ENCODE results near the gene SNX1.
"Not testable (repeated sequence)": the region's sequence is repeated elsewhere in the genome, so short reads cannot be mapped to it uniquely, and the experiment has no call there.

SNX1 gene

DNA sequence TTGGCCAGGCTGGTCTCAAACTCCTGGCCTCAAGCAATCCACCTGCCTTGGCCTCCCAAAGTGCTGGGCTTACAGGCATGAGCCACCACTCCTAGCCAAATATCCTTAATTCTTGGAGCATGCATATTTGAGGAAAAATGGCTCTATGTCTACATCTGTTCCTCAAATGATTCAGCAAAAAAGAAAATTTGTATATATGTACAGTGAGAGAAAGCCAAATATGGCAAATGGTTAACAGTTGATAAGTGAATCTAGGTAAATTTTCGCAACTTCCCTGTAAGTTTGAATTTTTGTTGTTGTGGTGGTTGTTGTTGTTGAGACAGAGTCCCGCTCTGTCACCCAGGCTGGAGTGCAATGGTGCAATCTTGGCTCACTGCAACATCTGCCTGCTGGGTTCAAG, 36.7 kb upstream of the SNX1 start:
- not testable (repeated sequence) for H3K9ac ChIP-seq (ENCODE audit: low read length); H3K36me3 ChIP-seq (ENCODE audit: control insufficient read depth, insufficient read depth, low read length); H3K27me3 ChIP-seq (ENCODE audit: control insufficient read depth, insufficient read depth, low read length); H3K9me3 ChIP-seq (ENCODE audit: control insufficient read depth, insufficient read depth, low read depth, low read length); H3K27ac ChIP-seq (ENCODE audit: low read depth, low read length); H3K4me1 ChIP-seq (ENCODE audit: control insufficient read depth, insufficient read depth, low read length); H3K4me3 ChIP-seq (ENCODE audit: low read depth, low read length)

DNA sequence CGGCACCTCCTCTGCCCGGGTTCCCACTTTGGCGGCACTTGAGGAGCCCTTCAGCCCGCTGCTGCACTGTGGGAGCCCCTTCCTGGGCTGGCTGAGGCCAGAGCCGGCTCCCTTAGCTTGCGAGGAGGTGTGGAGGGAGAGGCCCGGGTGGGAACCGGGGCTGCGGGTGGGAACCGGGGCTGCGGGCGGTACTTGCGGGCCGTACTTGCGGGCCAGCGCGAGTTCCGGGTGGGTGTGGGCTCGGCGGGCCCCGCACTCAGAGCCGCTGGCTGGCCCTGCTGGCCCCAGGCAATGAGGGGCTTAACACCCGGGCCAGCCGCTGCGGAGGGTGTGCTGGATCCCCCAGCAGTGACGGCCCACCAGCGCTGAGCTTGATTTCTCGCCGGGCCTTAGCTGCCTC, 35.1 kb upstream of the SNX1 start:
- Histone ChIP-seq H3K4me1 (ENCODE audit: control insufficient read depth, insufficient read depth, low read length) (no peaks in the 10 kb centered on the region), H3K27me3 (ENCODE audit: control insufficient read depth, insufficient read depth, low read length) (no peaks in the 10 kb centered on the region), H3K9me3 (ENCODE audit: control insufficient read depth, insufficient read depth, low read depth, low read length) (no peaks in the 10 kb centered on the region), H3K36me3 (ENCODE audit: control insufficient read depth, insufficient read depth, low read length) (no peaks in the 10 kb centered on the region), H3K4me3 (ENCODE audit: low read depth, low read length) (no peak overlapping the region), H3K27ac (ENCODE audit: low read depth, low read length) (no peak overlapping the region), H3K9ac (ENCODE audit: low read length) (no peak overlapping the region)

DNA sequence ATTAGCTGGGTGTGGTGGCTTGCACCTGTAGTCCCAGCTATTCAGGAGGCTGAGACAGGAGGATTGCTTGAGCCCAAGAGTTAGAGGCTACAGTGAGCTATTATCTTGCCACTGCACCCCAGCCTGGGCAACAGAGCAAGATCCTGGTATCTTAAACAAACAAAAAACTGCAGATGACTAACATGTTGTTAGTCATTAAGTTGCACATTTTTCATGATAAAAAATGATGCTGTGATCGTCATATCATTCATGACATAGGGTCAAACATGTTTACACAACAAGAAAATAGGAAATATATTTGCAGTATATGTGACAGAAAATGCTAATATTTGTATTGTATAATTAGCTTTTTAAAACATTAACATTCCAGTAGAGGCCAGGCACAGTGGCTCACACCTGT, 29.3 kb upstream of the SNX1 start:
- Histone ChIP-seq H3K27me3 (ENCODE audit: control insufficient read depth, insufficient read depth, low read length) (no peaks in the 10 kb centered on the region), H3K9me3 (ENCODE audit: control insufficient read depth, insufficient read depth, low read depth, low read length) (no peaks in the 10 kb centered on the region), H3K27ac (ENCODE audit: low read depth, low read length) (no peak overlapping the region), H3K9ac (ENCODE audit: low read length) (no peak overlapping the region), H3K4me1 (ENCODE audit: control insufficient read depth, insufficient read depth, low read length) (no peaks in the 10 kb centered on the region), H3K36me3 (ENCODE audit: control insufficient read depth, insufficient read depth, low read length) (peaks cover 3% of the 10 kb centered on the region), H3K4me3 (ENCODE audit: low read depth, low read length) (no peak overlapping the region)

DNA sequence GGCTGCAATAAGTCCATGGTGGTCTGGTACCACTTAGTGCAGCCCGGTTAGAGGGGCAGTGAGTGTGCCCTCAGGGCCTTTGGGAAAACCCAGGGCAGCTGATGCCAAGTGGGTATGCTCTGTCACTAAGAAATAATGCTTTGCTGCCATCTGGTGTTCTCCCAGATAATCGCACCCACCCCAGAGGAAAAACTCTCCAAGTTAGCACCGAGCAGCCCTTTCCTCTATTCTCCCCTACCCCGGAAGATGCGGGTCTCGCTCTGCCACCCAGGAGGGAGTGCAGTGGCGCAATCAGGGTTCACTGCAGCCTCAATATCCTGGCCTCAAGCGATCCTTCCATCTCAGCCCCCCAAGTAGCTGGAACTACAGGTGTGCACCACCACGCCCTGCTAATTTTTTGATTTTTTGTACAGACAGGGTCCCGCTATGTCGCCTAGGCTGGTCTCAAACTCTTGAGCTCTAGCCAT, 28.2 kb upstream of the SNX1 start:
- Histone ChIP-seq H3K27ac (ENCODE audit: low read depth, low read length) (no peak overlapping the region), H3K36me3 (ENCODE audit: control insufficient read depth, insufficient read depth, low read length) (peaks cover 12% of the 10 kb centered on the region), H3K9me3 (ENCODE audit: control insufficient read depth, insufficient read depth, low read depth, low read length) (no peaks in the 10 kb centered on the region), H3K9ac (ENCODE audit: low read length) (peak overlapping the region; percentile 38), H3K4me3 (ENCODE audit: low read depth, low read length) (peak overlapping the region; percentile 17; the same call in 1 of the 2 replicates), H3K4me1 (ENCODE audit: control insufficient read depth, insufficient read depth, low read length) (no peaks in the 10 kb centered on the region), H3K27me3 (ENCODE audit: control insufficient read depth, insufficient read depth, low read length) (no peaks in the 10 kb centered on the region)

DNA sequence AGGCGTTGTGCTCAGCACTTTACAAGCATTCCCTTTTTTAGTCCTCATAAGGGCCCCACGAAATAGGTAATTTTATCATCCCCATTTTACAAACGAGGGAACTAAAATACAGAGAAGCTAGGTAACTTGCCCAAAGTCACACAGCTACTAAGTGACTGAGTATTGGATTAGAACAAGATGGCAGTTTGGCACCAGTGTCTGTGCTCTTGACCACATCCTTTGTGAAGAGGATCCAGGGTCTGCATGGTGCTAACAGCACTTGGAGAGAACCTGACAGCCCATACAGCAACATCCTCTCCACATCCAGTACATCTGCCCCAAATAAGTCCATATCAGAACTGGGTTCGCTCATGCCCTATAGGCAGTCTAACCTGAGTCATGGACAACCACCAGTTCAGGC, 27.6 kb upstream of the SNX1 start:
- peaks cover 17% of the 10 kb centered on the region for H3K36me3 ChIP-seq (ENCODE audit: control insufficient read depth, insufficient read depth, low read length)
- no peak overlapping the region for H3K9ac ChIP-seq (ENCODE audit: low read length)
- no peaks in the 10 kb centered on the region for H3K27me3 ChIP-seq (ENCODE audit: control insufficient read depth, insufficient read depth, low read length)
- H3K4me1 ChIP-seq (ENCODE audit: control insufficient read depth, insufficient read depth, low read length): no peaks in the 10 kb centered on the region
- H3K27ac ChIP-seq (ENCODE audit: low read depth, low read length): no peak overlapping the region
- no peaks in the 10 kb centered on the region for H3K9me3 ChIP-seq (ENCODE audit: control insufficient read depth, insufficient read depth, low read depth, low read length)
- H3K4me3 ChIP-seq (ENCODE audit: low read depth, low read length): no peak overlapping the region

DNA sequence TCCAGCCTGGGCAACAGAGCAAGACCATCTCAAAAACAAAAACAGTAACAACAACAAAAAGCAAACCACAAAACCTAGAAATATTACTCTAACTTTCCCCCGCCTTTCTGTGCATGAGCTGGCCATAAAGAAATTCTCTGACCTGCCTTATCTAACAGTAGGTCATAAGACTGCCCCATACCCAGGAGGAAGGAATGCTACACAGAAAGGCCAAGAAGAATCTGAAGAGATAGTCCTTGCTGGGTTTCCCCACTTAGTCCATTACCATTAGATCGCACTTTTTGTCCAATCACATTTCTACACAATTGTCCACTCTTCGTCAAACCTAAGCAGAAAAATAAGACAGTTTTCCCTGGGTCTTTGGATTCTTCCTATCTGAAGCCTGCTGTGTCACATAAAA, 25.7 kb upstream of the SNX1 start:
- Histone ChIP-seq H3K27me3 (ENCODE audit: control insufficient read depth, insufficient read depth, low read length) (no peaks in the 10 kb centered on the region), H3K27ac (ENCODE audit: low read depth, low read length) (no peak overlapping the region), H3K4me3 (ENCODE audit: low read depth, low read length) (no peak overlapping the region), H3K9ac (ENCODE audit: low read length) (no peak overlapping the region), H3K36me3 (ENCODE audit: control insufficient read depth, insufficient read depth, low read length) (peaks cover 25% of the 10 kb centered on the region), H3K4me1 (ENCODE audit: control insufficient read depth, insufficient read depth, low read length) (no peaks in the 10 kb centered on the region), H3K9me3 (ENCODE audit: control insufficient read depth, insufficient read depth, low read depth, low read length) (no peaks in the 10 kb centered on the region)

DNA sequence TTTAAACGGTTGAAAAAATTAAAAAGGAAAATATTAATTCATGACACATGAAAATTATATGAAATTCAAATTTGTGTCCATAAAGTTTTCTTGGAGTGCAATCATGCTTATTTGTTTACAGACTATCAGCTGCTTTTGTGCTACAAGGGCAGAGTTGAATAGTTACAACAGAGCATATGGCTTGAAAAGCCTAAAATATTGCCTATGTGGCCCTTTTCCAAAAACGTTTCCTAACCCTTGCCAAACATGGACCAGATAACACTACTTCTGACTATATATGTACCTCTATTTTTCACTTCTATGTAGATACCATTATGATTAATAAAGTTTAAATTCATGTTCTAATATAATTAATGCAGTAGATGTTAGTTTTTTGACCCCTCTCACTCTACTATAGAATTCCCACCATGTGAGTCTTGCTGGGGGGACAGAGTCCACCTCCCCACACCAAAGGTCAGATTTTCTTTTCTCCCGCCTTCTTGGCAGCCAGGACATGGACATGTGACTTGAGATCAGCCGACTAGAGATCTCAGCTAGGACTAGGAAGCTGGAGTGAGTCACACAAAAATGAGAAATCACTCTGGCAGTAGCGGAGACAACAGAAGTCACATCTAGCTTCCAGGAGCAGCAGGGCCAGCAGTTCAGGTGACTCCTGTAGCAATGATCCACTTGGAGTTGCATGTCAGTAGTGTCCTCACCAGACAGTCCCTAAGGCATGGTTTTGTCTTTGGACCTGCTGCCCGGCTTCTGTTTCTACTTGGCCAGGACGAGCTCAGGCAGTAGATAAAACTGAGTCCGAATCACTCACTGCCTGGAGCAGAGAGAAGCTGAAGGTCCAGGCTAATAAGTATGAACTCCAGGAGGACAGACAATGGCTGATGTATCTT, 24.6 kb upstream of the SNX1 start:
- no peak overlapping the region for H3K4me3 ChIP-seq (ENCODE audit: low read depth, low read length)
- no peak overlapping the region for H3K9ac ChIP-seq (ENCODE audit: low read length)
- no peaks in the 10 kb centered on the region for H3K4me1 ChIP-seq (ENCODE audit: control insufficient read depth, insufficient read depth, low read length)
- no peaks in the 10 kb centered on the region for H3K9me3 ChIP-seq (ENCODE audit: control insufficient read depth, insufficient read depth, low read depth, low read length)
- peaks cover 27% of the 10 kb centered on the region for H3K36me3 ChIP-seq (ENCODE audit: control insufficient read depth, insufficient read depth, low read length)
- H3K27ac ChIP-seq (ENCODE audit: low read depth, low read length): no peak overlapping the region
- H3K27me3 ChIP-seq (ENCODE audit: control insufficient read depth, insufficient read depth, low read length): no peaks in the 10 kb centered on the region

DNA sequence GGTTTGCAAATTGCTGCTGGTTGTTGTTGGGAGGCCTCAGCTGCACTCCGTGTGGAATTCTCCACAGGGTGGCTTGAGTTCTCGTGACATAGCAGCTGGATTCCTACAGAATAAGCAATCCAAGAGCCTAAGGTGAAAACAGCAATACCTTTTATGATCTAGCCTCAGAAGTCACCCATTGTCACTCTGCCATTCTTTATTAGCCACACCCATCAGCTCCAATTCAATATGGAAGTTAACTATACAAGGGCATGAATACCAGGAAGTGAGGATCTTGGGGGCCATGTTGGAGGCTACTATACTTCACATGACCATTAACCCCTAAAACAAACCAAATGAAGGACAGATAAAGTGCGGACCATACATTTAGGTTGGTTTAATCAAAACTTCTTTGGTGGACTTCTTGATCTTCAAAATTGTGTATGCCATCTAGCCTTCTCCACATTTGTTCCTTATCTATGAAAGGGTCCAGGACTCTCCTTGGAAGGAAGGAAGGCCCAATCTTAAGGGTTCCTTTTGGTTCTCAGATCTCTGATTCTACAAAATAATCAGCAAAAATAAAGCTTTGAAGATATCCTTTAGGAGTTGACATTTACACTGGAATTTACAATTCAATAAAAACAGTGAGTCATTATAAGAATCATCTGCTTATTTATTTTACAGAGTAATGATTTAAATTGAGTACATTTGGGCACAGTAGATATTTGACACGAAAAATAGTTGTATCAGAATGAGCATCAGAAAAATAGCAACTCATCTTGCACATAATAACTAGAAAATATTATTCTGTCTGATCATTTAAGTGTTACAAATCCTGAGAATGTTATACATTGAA, 23.6 kb upstream of the SNX1 start:
- Histone ChIP-seq H3K9me3 (ENCODE audit: control insufficient read depth, insufficient read depth, low read depth, low read length) (no peaks in the 10 kb centered on the region), H3K27ac (ENCODE audit: low read depth, low read length) (no peak overlapping the region), H3K4me1 (ENCODE audit: control insufficient read depth, insufficient read depth, low read length) (no peaks in the 10 kb centered on the region), H3K9ac (ENCODE audit: low read length) (no peak overlapping the region), H3K27me3 (ENCODE audit: control insufficient read depth, insufficient read depth, low read length) (no peaks in the 10 kb centered on the region), H3K36me3 (ENCODE audit: control insufficient read depth, insufficient read depth, low read length) (peaks cover 27% of the 10 kb centered on the region), H3K4me3 (ENCODE audit: low read depth, low read length) (no peak overlapping the region)

DNA sequence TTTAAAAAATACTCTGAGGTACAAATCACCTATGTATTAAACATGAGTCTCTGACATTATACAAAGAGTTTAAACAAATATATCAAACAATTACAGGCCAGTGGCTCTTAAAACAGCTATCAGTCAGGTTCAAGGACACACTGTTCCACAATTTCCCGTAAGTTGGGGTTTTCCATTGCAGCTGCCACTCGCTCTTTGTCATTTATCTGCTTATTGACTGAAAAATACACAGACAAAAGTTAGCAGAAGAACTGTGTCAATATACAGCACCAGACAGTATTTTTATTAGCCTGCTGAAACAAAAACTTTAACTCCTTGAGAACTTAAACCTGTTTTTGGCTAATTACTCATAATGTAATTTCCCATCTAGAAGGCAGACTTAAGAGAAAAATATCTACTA, 23.0 kb upstream of the SNX1 start:
- Histone ChIP-seq H3K9ac (ENCODE audit: low read length) (no peak overlapping the region), H3K4me3 (ENCODE audit: low read depth, low read length) (no peak overlapping the region), H3K27ac (ENCODE audit: low read depth, low read length) (no peak overlapping the region), H3K4me1 (ENCODE audit: control insufficient read depth, insufficient read depth, low read length) (no peaks in the 10 kb centered on the region), H3K27me3 (ENCODE audit: control insufficient read depth, insufficient read depth, low read length) (no peaks in the 10 kb centered on the region), H3K36me3 (ENCODE audit: control insufficient read depth, insufficient read depth, low read length) (peaks cover 30% of the 10 kb centered on the region), H3K9me3 (ENCODE audit: control insufficient read depth, insufficient read depth, low read depth, low read length) (no peaks in the 10 kb centered on the region)

DNA sequence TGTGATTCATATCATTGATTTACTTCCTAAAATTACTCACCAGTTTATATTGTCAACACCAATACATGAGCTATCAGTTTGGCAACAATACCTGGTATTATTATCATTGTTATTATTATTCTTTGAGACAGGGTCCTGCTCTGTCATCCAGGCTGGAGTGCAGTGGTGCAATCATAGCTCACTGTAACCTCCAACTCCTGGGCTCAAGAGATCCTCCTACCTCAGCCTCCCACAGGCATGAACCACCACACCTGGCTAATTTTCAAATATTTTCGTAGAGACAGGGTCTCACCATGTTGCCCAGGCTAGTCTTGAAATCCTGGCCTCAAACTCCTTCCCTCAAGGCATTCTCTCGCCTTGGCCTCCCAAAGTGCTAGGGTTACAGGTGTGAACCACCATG, 22.3 kb upstream of the SNX1 start:
- not testable (repeated sequence) for H3K27ac ChIP-seq (ENCODE audit: low read depth, low read length); H3K9ac ChIP-seq (ENCODE audit: low read length); H3K4me1 ChIP-seq (ENCODE audit: control insufficient read depth, insufficient read depth, low read length); H3K9me3 ChIP-seq (ENCODE audit: control insufficient read depth, insufficient read depth, low read depth, low read length); H3K4me3 ChIP-seq (ENCODE audit: low read depth, low read length); H3K27me3 ChIP-seq (ENCODE audit: control insufficient read depth, insufficient read depth, low read length)
- peaks cover 33% of the 10 kb centered on the region for H3K36me3 ChIP-seq (ENCODE audit: control insufficient read depth, insufficient read depth, low read length)

DNA sequence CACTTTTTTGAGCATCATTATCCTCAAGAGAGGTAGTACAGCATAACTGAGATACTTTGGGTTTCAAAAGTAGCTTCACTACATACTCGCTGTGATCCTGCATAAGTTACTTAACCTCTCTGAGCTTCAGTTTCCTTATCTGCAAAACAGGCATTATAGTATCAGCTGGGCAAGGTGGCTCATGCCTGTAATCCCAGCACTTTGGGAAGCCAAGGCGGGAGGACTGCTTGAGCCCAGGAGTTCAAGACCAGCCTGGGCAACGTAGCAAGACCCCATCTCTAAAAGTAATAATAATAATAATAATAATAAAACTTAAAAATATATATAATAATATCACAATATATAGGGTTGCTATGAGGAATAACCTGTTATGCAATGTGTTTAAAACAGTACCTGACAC, 13.0 kb upstream of the SNX1 start:
- H3K27me3 ChIP-seq (ENCODE audit: control insufficient read depth, insufficient read depth, low read length): no peaks in the 10 kb centered on the region
- no peak overlapping the region for H3K27ac ChIP-seq (ENCODE audit: low read depth, low read length)
- H3K9ac ChIP-seq (ENCODE audit: low read length): no peak overlapping the region
- peaks cover 27% of the 10 kb centered on the region for H3K36me3 ChIP-seq (ENCODE audit: control insufficient read depth, insufficient read depth, low read length)
- H3K9me3 ChIP-seq (ENCODE audit: control insufficient read depth, insufficient read depth, low read depth, low read length): no peaks in the 10 kb centered on the region
- no peak overlapping the region for H3K4me3 ChIP-seq (ENCODE audit: low read depth, low read length)
- H3K4me1 ChIP-seq (ENCODE audit: control insufficient read depth, insufficient read depth, low read length): no peaks in the 10 kb centered on the region

Measured in HUES6 (cell line).